HG02970 (cell line): ENCODE measurements around the gene TCOF1.

Experiments
- ATAC-seq: cut with Tn5 transposase; IDR thresholded peaks from one replicate; pipeline ENCODE4 v1.9.1; 2021; ENCODE audit warnings: mild to moderate bottlenecking, moderate library complexity, moderate number of reproducible peaks; ENCODE audit not compliant: unreplicated experiment, low FRiP score

TCOF1 gene

DNA sequence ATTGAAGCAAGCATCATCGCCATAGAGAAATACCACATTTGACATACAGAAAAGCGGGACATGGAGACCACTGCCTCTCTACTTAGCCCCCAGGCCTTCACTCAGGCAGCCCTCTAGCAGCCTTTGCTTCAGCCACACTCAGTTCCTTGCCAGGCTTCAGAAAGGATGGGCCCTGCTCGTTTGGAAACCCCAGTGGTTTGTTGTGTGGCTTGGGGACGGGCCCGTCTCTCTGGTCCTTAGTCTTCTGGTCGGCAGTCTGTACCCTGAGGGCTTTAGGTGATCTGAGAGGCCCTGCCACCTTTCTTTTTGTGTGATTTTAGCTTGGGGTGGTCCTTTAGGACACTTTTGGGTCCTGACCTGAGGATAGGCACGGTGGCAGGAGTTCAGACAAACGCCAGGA lies 33.7 kb upstream of the TCOF1 start:
- ATAC-seq, result no peak

DNA sequence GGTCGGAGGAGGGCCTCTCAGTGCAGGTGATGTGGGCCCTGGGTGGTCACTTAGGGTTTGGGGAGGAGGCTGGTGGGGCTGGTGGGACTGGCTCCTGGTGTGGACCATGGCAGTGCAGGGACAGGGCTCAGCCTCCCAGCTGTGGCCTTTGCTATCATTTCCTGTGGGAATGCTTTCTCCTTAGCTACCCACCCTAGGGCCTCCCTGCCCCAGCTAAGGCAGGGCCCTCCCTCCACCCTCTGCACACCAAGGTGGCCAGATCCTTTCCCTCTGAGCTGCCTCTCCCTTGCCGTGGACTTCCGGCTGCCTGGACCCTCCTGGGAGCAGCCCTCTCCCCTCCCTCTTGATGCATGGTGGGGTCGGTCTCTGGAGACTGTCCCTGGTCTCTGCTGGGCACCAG lies 32.1 kb upstream of the TCOF1 start:
- ATAC-seq, result no peak

DNA sequence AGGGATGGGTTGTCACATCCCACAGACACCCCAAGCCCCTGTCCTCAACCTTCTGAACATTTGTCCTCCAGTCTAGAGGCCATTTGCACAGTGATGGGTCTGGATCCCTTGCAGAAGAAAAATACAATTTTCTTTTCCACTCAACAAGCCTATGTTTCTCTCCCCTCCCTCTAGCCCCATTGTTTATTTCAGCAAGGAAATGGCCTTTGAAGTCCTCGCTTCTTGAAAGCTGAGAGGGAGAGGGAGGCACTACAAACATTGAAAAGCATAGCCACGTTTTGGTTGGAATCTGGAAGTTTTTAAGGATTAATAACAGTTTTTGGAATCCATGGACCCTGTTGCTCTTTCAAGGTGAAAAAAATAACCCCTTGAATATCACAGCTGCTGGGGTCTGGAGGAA lies 30.8 kb upstream of the TCOF1 start:
- no peak for ATAC-seq

DNA sequence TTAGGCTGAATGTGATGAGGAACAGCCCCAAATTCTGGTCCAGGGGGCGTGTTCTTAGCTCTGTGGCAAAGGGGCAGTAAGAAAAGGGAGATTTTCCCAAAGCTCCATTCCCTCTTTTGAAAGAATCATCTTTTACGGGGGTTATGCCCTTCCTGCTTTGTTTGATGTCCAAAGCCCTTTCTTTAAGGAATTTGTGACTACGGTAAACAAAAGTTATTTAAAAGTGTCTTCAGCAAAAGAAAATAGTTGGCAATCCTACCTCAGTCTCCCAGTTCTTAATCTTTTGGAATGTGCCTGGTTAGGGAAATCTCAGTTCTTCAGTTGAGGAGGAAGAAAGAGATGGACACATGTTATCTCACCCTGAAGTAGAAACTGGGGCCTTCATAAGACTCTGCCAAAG lies 30.4 kb upstream of the TCOF1 start:
- no peak for ATAC-seq

DNA sequence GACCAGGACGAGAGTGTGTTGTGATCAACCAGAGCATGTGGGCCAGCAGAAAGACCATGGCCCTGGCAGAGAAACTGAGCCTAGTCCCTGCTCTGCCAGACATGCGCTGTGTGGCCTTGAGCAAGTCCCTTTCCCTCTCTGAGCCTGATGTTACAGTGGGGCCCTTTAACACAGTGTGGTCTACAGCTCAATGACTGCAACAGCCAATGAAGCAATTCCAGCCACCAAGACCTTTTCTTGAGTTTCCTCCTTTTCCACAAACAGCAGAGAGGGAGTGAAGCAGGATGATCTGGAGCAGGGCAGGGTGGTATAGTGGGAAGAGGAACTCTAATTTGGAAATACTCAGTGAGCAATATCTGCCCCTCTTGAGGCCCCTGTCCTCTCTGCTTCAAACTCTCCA lies 29.0 kb upstream of the TCOF1 start:
- no peak for ATAC-seq

DNA sequence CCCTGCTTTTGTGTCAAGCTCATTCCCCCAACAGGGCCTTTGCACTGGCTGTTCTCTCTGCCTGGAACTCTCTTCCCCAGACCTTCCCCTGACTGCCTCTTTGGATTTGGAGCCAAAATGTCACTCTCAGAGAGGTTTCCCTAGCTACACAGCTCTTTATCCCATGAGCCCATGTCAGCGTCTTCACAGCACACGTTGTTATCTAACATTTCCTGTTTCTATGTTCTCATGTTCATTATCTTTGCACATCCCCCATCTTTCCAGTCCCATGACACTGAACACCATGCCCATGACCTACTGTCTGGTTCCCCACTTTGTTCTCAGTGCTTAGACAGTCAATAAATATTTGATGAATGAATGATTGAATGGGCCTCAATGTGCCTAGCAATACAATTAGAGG lies 28.5 kb upstream of the TCOF1 start:
- no peak for ATAC-seq

DNA sequence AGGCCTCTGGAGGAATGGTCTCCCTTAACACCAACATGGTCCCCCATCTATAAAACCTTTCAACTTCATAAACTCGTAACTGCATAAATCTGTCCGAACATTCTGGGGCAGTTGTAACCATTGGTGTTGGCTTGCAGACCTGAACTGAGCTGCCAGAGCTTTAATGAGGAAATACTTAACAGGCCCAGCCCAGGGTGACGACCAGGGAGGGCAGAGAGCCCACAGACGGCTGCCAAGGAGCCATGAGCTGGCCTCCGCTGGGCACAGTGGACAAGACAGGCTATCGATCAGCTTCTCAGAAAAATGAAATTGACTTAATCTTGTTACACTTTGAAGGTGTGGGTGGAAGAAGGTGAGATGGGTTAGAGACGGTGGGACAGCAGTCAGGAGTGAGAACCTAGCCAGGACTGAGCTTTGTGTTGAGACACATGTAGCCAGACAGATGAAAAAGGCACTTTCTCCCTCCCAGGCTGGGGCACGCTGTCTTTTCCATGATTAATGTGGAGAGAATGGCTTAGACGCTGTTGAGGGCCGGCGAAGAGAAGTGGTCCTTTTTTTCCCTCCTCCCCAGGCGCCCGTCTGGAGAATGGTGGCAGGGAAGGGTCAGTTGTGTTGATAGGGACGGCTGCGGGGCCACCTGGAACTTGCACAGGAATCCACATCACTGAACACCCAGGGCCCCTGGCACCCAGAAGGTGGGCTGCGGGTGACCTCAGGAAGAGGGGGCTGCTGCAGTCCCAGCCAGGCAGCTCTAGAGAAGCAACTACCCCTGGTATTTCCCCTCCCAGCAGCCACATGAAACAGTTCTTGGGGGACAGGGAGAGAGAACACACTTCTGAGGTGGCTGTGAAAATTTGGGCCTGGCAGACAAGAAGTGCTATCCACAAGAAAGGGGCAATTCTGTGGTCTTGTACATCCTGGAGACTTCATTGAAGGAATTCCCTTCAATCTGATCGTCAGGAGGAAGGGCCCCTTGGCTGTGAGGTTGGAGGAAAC lies 27.3 kb upstream of the TCOF1 start:
- no peak for ATAC-seq

DNA sequence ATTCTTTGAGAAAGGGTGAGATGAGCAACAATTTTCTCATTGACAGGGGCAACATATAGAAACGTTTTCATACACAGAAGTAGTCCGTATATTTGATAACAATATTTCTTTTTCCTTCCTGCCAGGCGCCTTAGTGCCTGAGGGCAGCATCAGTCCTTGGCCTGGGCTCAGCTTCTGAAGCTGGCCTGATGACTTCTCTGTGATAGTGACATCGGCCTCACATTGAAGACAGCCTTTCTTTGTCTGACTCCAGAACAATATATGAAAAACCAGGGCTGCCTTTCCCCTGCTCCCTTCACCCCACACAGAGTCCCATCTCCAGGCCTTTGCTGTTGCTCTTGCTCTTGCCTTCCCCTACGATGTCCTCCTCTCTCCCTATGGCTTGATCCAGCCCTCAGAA lies 24.1 kb upstream of the TCOF1 start:
- ATAC-seq, result no peak

DNA sequence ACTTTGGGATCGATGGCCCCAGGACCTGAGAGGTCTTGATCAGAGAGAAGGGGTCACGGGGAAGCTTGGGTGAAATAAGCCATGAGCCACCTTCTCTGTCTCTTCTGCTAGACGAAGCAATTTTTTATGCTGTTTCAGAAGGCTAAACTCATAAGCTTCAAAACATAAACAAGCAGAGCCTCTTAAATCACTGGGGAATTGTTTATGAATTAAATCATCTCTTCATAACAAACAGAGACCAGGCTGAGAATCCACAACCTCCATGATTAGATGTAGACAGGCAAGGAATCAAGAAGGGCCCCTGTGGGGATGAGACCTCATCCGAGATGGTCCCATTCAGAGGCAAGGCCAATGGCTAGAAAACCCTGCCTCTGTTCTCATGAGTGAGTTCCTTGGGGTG lies 21.7 kb upstream of the TCOF1 start:
- ATAC-seq, result no peak

DNA sequence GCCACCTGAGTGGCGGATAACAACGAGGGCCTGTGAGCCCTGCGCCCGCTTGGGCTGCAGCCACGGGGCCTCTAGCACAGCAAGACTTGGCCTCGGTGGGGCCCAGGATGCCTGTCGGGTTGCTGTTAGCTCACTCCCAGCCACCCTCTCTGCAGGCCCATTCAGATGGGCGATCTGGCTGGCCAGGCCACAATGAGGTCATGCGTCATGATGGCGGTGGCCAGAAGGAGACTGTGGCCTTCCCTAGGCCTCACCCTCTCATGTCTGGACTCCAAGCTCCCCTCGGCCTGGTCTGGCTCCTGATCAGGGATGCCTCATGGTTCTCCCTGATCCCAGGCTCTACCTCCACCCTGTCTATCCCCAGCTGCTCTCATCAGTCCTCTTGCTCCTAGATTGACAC lies 19.0 kb upstream of the TCOF1 start:
- ATAC-seq, result no peak

DNA sequence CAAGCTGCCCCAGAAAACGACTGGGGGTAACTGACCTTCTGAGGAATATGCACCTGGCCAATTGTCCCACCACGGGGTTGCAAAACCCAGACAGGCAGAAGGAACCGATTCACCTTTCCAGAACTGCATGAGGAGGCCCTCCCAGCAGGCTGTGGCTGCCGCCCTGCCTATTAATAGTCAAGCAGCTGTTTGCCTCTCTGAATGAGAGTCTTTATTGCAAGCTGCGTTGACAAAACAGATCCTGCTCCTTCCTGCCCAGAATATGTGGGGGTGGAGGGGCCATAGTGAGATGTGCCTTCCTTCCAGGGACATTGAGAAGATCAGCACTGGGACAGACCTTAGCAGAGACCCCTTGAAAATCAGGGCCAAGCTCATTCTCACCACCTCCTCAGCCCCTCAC lies 18.3 kb upstream of the TCOF1 start:
- ATAC-seq, result no peak

DNA sequence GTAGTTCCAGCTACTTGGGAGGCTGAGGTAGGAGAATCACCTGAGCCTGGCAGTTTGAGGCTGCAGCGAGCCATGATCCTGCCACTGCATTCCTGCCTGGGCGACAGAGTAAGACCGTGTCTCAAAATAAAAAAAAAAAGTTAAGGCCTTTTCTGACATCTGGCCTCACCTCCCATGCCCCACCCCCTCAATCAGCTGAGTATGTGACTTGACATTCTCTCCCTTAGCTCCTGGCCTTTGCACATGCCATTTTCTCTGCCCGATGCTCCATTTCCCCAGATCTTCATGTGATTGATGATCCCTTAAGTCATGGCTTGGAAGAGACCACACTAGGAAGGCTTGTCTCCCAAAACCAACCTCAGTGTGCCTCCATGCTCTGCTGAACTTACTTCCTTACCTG lies 17.7 kb upstream of the TCOF1 start:
- ATAC-seq, result no peak

DNA sequence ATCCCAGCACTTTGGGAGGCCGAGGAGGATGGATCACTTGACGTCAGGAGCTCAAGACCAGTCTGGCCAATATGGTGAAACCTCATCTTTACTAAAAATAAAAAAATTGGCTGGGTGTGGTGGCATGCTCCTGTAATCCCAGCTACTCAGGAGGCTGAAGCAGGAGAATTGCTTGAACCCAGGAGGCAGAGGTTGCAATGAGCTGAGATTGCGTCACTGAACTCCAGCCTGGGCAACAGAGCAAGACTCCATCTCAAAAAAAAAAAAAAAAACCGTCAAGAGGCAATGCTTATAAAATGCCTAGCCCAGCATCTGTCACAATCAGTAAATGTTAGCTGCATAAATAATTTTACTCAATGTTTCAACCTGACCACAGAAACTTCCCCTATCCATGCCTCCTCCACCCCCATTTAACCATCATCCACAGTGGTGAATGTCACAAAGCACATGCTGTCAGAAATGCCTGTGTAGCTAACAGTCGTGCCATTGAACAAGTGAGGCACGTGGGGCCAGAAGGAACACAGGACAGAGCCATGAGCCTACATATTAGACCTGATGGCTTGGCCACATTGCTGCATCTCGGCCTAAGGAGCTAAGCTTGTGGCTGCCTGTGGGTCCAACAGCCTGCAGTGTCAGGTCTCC lies 16.8 kb upstream of the TCOF1 start:
- ATAC-seq, result no peak

DNA sequence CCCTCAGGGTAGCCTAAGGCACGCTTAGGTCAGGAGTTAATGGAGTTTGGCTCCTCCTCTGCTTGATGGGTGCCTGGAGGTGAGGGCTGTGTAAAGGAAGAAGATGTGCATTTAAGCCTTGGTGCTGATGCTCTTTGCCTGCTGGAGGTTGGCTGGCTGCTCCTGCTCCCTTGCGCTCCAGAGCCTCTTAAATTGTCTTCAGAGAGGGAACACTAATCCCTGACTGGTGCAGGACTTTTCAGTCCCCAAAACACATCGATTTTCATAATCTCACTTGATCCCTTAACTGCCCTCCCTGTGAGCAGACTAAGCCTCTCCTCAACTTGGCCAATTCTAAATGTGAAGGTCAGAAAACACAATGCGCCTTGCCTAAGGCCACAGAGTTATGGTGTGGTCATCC lies 16.2 kb upstream of the TCOF1 start:
- ATAC-seq, result no peak

DNA sequence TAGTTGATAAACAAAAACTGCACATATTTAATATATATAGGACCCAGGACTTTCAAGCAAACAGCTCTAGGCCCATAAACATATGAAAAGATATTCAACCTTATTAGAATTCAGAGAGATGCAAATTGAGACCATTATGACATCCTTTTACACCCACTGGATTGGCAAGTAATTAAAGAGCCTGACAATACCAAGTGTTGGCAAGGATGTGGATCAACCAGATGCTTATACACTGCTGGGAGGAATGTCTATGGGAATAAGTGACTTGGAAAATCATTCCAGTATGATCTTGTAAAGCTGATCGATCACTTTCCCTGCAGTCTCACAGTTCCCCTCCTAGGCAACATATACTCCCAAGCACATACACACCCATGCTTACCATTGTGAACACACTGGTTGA lies 15.5 kb upstream of the TCOF1 start:
- no peak for ATAC-seq

DNA sequence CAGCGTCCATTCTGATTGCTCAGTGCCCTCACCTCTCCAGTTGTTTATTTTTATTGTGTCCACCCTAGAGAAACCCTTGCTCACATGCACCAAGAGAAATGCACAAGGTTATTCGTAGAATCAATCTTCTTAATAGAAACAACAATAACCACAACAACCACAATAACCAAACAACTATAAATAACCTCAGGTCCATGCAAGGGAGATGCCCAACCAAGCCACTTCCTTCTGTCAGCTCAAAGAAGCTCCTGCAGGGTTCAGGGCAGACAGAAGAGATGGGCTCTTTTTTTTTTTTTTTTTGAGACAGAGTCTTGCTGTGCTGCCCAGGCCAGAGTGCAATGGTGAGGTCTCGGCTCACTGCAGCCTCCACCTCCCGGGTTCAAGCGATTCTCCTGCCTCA lies 14.9 kb upstream of the TCOF1 start:
- no peak for ATAC-seq

DNA sequence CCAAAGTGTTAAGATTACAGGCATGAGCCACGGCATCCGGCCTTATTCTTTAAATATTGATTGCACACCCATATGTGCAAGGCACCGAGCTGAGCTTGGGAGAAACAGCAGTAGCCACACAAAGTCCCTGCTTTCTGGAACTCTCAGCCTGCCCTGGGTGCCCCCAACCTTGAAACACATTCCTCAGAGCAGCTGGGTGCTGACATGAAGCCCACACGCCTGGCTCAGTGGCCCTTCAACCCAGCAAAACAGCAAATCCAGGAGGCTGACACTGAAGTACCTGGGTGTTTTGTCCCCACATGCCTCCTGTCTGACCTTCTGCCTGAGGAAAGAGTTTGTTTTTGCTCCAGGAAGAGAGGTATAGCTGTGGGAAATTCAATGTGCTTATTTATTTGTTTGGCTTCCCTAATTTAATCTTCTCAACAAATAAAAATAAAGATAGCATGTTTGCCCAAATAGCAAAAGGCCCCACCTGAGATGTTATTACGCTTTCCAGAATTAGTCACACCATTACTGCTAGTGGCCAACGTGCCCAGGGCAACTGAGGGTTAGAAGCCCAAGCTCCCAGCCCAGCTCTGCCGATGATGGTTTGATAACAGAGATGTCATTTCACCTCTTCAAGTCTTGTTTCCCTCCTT lies 13.4 kb upstream of the TCOF1 start:
- ATAC-seq, result no peak

DNA sequence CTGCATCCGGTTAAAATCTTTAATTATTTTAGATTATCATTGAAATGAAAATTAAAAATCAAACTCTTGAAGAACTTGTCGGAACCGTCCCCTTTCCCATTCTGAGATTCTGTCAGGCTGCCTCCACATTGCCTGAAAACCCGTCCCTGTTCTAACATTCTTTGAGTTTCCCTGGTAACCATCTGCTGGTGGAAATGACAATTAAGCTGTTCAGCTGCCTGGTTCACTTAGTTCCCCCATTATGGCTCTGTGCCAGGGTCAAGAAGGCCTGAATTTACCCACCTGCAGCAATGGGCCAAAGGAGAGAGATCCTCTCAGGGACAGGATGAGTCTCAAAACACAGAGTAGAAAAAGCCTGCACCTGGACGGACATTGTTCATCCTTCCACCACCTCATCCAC lies 11.8 kb upstream of the TCOF1 start:
- no peak for ATAC-seq

DNA sequence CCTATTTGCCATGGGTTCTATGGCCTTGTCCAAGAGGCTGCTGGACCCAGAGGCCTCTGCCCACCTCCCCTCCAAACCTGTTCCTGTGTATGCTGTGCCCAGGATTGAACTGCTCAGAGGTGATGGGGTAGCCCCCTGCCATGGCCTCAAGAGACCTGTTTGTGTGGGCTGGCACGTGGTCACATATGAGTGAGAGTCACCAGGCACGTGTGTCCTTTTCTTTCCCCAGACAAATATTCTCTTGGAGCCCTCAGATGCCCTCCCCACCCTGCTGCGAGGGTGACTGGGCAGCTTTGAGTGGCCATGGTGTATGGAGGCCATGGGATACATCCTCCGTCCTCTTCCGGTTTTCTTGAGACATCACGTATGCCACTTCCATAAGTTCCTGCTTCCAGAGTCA lies 10.9 kb upstream of the TCOF1 start:
- no peak for ATAC-seq

DNA sequence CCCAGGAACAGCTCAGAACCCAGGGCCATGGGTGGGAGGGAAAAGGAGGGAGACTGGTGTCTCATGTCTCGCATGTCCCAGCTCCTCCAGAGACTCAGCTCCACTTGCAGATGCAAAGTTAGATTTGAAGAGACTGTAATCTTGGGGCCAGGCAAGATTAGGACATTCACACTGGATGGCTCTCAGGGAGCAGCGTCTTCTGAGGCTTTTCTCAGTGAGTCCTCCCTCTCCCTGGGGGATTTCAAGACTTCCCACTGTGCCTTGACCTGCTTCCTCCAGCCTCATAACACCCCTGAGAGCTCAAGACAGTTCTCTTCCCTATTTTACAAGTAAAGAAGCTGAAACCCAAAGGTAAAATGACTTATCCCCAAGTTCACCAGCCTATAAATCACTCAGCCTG lies 10.5 kb upstream of the TCOF1 start:
- ATAC-seq, result no peak

DNA sequence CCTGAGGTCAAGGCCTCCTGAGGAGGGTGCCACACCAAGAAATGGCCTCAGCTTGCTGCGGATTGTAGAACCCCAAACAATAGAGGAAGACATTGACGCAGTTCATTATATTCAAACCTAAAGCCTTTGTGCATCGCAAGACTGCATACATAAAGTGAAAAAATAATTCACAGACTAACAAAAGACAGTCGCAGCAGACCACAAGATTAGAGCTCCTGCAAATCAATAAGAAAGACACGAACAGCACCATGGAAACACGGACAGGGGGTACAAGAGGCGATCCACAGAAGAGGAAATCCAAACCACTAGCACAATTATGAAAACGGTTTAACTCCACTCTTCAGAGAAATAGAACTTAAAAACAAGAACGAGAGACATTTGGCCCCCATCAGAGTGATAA lies 10.0 kb upstream of the TCOF1 start:
- no peak for ATAC-seq
